HG03558 (cell line): ENCODE data around the gene HEATR3.
A peak's percentile ranks its signal among the peaks of the same experiment; 100 is the strongest.

Experiments
- ATAC-seq: cut with Tn5 transposase; IDR thresholded peaks from one replicate; pipeline ENCODE4 v1.9.1; 2021; ENCODE audit warnings: moderate number of reproducible peaks; ENCODE audit not compliant: unreplicated experiment; ENCODE audit errors: extremely low read depth

Gene HEATR3, protein sequence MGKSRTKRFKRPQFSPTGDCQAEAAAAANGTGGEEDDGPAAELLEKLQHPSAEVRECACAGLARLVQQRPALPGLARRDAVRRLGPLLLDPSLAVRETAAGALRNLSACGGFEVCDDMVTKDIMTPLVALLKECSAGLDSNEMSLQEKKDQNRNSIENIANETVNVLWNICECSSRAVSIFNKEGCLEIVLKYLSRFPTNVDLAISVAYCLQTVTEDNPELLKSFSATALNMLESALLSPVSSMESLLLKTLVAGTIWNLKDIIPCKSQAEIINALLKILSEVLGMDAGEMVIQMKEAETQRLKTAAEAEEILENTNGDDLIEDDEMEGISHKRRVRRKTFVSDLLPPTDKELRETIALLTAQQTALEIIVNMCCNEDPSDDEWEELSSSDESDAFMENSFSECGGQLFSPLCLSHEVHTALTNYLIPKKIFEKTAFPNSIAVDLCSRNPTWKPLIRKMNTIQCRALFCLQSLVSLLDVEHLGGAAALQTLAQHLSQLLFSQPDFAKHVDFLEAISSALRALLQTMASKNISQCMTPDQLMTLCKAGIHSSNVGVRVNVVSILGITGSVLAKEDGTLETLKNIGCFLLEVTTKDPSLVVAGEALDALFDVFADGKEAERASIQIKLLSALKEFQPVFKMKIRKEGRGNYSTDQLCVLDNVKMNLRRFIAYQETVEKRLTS

DNA sequence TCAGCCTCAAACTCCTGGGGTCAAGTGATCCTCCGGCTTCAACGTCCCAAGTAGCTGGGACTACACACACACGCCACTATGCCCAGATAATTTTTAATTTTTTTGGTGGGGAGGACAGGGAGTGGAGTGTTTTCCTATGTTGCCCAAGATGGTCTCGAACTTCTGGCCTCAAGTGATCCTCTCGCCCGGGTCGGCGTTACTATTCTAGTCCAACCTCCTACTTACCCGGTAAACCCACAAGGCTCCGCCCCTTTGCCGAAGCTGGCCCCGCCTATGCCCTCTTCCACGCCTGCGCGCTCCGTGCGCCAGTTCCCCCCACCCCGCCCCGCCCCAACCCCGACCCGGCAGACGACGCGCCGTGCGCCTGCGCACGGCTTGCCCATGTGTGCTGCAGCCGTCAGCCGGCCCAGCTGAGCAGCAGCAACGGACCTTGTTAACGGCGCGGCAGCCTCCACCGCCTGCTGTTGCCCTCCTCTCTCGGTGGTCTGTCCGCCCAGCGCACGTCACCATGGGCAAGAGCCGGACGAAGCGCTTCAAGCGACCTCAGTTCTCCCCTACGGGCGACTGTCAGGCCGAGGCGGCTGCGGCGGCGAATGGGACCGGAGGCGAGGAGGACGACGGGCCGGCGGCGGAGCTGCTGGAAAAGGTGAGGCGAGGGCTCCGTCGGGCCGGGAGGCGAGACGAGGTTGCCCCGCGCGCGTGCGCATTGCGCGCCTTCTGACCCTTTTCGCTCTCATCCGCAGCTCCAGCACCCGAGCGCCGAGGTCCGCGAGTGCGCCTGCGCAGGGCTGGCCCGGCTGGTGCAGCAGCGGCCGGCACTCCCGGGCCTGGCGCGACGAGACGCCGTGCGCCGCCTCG is at the start of gene HEATR3:
Gene HEATR3, plus strand, starts transcription at position 347 of the 858 bp plus-strand sequence. Its CDS starts 162 bp downstream, at position 509.
- peak; percentile 75 for ATAC-seq

DNA sequence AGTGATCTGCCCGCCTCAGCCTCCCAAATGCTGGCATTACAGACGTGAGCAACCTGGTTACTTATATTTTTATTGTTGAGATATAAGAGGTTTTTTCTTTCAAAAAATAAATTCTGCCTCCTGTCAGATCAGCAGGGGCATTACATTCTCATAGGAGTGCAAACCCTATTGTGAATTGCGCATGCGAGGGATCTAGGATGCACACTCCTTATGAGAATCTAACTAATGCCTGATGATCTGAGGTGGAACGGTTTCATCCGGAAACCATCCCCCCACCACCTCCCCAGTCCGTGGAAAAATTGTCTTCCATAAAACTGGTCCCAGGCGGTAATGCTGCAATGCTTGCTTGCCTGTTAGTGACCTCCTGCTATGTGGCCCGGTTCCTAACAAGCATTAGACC is 48.2 kb upstream of the HEATR3 start:
- ATAC-seq = no peak

DNA sequence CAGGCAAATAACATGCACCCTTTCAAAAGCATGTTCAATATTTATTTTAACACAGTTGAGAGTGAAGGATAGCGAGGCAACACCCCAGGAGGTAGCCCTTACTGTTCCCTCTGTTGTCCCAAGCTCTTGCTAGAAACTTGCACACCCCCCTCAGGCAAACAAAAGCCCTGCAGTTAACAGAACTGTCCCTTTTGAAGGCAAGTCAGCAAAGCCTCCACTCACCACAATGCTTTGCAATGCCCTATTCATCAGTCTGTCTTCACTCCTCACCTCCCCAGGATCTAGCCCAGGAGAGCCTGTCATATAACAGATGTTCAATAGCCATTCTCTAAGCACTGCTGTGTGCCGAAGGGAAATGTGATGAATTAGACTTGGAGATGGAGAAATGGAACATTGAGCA is 44.2 kb upstream of the HEATR3 start:
- ATAC-seq = no peak

DNA sequence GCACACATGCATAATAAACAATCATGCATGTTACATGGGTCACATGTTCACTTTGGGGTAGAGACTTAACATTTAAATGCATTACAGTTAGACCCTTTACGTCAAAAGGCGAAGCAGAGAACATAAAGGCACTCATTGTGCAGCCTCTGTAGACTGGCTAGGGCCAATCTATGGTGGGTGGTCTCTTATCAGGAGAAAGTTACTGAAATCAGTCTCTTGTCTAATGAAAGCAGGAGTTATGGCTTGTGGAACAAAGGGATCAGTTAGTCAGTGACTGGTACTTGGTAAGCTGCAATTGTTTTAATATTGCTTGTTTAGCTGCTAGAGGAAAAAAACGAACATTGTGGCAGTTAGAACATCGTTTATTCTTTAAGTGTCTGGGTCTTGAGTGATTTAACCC is 42.1 kb upstream of the HEATR3 start:
- no peak for ATAC-seq

DNA sequence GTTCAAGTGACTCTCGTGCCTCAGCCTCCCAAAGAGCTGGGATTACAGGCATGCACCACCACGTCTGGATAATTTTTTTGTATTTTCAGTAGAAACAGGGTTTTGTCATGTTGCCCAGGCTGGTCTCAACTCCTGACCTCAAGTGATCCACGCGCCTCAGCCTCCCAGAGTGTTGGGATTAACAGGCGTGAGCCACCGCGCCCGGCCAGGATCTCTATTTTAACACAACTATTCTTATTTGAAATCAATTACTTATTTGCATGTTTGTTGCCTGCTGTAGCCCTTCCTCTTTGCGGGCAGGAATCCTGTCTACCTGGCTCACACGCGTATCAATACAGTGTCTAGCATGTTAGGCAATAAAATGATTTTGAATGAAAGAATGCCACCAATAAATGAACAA is 41.6 kb upstream of the HEATR3 start:
- ATAC-seq = no peak

DNA sequence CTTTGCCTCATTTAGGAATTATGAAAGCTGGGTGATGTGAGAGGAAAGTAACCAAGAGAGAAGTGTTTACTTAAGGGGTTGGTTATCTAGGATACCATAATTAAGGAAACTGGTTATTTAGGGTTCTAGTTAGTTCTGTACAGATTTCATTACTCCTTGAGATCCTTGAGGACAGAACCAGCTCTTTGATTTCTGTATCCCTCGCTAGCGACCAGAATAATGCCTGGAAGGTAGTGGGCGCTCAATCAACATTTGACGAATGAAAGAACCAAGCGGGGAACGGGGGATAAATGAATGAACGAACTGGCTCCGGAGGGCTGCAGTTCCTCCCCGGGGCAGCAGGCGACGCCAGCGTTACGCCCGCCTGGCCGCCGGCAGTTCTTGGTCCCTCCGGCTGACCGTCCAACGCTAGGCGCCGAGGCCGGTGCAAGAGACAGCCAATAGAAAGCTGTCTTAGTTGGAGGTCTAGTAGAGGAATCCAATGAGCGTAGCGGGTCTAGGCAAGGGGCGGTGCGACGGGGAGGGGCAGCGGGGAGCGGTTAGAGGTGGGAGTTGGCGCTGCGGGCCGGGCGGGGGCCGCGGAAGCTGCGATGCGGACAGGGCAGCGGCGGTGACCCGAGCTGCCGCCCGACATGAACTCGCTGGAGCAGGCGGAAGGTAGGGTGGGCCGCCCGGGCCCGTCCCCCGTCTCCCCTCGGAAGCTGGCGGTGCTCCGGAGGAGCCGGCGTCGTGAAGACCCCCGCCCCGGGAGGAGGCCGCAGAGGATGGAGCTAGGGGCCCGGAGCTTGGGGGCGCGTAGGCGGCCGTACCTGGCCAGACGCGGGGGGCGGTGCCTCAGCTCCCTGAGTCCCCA is 40.9 kb upstream of the HEATR3 start, which contains the start of gene CNEP1R1:
Gene CNEP1R1, plus strand, starts transcription at position 542 of the 853 bp plus-strand sequence. Its CDS starts 91 bp downstream, at position 633.
- ATAC-seq = peak; percentile 99

DNA sequence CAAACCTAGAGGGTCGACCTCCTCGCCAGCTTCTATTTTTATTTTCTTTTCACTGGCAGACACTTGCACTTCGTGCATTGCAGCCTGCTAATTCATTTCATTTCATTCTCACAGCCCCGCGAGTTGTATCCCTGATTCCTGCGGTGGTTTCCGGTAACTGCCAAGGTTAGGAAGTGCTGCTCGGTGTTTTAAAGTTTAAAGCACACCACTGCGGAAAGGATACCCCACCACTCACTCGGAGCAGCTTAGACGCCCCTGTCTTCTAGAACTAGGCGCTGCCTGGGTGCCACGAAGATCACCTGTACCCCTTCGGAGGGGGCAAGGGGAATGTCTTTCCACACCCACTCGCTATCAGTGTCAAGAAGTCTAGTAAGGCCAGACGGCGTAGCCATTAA is 40.2 kb upstream of the HEATR3 start:
- ATAC-seq = no peak

DNA sequence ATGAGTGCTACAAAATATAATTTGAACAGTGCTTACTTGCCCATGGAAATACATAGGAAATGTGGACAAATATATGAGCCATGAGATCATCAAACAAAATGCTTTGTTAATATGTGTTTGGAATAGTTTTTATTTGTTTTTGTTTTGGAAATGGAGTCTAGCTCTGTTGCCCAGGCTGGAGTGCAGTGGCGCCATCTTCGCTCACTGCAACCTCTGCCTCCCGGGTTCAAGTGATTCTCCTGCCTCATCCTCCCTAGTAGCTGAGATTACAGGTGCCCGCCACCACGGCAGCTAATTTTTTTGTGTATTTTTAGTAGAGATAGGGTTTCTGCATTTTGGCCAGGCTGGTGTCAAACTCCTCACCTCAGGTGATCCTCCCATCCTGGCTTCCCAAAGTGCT is 37.9 kb upstream of the HEATR3 start:
- no peak for ATAC-seq

DNA sequence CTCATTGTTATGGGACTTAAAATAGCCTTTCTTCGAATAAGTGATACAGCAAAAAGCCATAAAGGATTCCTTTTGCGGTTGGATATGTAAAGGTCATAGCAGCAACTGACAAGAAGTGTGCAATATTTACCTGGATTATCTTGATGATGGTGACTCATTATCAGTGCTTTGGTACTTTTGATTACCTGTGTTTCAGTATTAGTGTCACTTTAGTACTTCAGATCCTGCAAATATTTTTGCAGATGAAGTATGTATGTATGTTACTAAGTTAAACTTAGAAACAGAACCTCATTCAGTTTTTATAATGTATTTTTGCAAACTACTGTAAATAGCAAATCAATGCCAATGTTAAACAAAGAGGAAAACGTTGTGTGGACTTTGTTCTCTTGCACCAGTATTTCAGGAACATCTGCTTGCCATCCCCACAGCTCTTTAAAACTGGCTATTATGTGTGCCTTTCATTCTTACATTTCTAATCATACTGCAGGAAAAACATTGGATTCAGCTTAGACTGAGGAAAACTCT is 30.2 kb upstream of the HEATR3 start:
- ATAC-seq = no peak

DNA sequence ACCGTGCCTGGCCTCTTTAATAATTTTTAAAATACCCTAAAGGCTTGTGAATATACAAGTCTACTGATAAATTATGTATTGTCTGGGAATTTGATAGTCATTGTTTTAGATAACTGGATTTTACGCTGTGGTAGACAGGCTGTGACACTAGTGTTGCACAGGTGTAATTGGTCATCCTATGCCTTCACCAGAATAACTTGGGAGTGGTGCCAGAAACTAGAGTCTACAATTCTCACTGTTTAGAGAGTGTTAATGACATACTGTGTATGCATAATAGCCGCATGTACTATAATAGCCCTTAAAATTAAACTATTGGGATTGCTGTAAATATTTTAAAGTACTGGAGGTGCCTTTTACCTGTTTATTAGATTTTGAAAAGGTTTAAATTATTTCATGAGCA is 29.3 kb upstream of the HEATR3 start:
- no peak for ATAC-seq

DNA sequence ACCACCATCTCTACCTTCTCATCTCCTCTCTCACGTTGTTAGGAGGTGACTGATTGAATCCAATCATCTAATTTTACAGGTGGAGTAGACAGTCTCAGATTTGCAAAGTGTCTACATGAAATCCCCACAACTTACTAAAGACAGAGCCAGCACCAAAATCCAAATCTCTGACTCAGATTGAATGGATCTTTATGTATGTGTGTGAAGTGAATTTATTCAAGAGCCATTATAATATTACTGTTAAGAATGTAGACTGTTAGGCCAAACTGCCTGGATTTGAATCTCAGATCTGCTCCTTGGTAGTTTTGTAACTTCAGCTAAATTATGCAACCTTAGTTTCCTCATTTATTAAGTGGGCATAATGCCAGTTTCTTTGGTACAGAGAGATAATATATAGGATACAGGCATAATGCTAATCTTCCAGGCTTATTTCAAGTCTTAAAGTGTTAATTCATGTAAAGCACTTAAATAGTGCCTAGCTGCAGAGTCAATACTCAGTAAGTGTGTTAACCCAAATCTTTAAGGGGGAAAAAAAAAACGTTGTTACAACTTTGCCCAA is 28.0 kb upstream of the HEATR3 start:
- ATAC-seq = no peak

DNA sequence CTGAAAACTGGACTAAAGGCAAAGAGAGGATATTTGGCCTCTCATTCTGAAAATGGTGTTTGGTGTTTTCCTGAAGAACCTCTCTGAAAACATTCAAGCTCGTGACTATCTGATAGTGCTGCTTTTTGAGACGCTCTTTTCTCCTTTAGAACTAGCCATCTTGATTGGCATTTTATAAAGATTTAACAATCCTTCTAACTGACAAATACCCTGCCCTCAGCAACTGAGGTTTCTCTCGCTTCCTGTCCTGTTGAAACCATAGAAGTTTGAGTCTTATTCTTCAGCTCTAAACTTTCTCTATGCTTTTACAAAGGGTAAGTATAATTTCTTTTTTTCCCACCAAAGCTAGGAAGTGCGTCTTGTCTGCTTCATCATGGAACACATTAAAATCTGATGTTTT is 27.5 kb upstream of the HEATR3 start:
- ATAC-seq = no peak

DNA sequence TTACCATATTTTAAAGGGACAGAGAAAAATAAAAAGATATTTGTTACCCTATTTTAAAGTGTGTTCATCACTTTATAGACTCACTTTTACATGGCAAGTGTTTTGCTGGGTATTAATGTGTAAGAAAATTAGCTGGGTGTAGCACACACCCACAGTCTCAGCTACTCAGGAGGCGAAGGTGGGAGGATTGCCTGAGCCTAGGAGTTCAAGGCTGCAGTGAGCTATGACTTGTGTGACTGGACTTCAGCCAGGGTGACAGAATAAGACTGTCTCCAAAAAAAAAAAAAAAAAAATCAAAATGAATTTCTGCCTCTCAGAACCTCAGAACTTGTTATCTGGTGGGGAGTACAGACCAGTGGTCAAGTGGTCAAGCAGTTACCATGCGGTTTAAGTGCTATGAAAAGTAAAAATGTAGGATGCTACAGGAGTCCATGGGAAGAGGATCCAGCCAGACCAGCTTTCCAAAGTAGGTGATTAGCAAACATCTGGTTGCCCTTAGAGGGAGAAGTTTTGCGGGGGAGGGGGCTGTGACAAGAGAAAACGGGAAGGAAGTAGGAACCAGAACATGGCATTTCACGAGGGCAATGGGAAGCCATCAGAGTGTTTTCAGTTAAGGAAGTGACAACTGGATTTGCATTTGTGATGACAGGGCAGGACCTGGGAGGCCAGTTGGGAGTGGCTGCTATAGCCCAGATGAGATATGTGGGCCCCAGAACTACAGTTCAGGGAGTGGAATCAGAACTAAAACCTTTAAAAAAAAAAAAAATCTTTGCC is 26.8 kb upstream of the HEATR3 start:
- ATAC-seq = no peak

DNA sequence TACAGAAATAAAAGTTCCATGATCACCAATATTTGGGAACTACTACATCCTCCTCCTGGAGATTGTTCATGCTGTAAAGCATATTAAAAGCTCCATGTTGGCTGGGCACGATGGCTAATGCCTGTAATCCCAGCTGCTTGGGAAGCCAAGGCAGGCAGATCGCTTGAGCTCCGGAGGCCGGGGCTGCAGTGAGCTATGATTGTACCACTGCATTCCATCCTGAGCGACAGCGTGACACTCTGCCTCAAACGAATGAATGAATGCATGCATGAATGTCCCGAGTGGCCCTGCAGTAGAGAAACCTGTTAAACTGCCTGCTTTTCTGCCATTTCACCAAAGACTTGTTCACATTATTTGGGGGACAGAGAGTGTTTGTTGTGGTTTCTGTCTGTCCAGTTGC is 25.8 kb upstream of the HEATR3 start:
- no peak for ATAC-seq

DNA sequence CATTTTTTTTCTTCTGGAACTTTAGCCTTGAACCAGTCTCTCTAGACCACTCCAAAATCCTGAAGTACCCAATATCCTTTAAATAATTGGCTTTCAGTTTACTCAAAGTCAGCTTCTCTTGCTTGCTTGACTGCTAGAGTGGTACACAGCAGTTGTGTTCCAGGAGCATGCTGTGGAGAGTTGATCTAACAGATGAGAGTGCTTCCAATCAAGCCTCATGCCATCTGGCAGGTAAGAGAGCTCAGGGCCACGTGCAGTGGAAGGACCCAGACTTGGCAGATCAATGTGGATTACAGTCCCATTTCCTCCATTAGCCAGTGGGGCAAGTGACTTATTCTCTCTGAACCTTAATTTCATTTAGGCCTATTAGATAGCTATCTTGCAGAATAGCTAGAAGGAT is 25.1 kb upstream of the HEATR3 start:
- ATAC-seq = no peak

DNA sequence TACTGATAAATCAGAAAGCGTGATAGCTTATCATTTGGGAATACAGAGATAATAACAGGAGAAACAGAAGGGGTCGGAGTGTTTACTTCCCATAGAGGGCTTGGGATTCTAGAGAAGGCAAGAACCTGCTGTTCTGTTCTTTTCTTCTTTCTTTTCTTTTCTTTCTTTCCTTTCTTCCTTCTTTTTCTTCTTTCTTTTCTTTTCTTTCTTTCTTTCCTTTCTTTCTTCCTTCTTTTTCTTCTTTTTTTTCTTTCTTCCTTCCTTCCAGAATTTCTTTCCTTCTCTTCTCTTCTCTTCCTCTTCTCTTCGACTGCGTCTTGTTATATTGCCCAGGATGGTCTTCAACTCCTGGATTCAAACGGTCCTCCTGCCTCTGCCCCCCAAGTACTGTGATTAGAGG is 22.4 kb upstream of the HEATR3 start:
- ATAC-seq = no peak

DNA sequence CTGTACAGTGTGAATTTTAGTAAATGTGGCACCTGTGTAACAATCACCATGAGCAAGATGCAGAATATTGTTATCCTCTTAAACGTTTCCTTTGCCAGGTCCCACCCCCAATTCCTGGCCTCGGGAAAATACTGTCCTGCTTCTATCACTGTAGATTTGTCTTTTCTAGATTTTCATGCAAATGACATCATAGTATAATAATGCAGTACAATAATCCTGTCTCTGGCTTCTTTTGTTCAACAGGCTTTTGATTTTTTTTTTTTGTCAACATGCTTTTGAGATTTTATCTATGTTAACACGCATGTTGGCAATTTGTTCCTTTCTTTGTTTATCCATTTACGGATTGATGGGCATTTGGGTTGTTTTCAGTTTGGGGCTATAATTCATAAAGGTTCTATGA is 20.4 kb upstream of the HEATR3 start:
- ATAC-seq = no peak

DNA sequence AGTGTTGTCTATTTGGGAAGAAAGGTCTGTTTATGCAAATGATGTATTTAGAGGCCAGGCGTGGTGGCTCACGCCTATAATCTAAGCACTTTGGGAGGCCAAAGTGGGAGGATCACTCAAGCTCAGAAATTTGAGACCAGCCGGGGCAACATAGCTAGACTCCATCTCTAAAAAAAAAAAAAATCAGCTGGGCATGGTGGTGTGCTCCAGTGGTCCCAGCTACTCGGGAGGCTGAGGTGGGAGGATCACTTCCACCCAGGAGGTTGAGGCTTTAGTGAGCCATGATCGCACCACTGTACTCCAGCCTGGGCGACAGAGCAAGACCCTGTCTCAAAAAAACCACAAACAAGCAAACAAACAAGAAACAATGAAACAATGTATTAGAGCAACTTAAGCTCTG is 18.9 kb upstream of the HEATR3 start:
- no peak for ATAC-seq

DNA sequence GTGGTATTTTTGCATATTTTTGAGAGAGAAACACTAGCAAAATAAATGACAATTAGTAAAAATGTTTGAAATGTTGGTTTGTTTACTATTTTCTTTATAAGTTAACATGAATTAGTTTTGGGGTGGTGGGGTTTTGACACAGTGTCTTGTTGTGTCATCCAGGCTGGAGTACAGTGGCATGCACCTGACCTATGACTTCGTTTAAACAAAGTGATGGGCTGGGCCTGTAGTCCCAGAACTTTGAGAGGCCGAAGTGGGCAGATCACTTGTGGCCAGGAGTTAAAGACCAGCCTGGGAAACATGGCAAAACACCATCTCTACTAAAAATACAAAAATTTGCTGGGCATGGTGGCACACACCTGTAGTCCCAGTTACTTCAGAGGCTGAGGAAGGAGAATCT is 17.9 kb upstream of the HEATR3 start:
- ATAC-seq = no peak
